MM.1S (cell line): ENCODE measurements around the gene MCM9.

ENCODE experiments used
- DNase-seq: peaks from one replicate; pipeline ENCODE4 v3.0.0-alpha.2; 2015
- H2AFZ ChIP-seq: fragments of 300-600 bp; sonication (generic); 2 replicates; pipeline ENCODE4 v1.6.0; 2016; ENCODE audit warnings: antibody characterized with exemption, low read length
- H3F3A ChIP-seq: fragments of 300-600 bp; sonication (generic); 2 replicates; pipeline ENCODE4 v1.6.1; 2016; ENCODE audit warnings: mild to moderate bottlenecking, antibody characterized with exemption, low read length, moderate library complexity, mixed read lengths; ENCODE audit not compliant: insufficient read depth
- H3K27ac ChIP-seq: fragments of 300-600 bp; sonication (generic); 2 replicates; pipeline ENCODE4 v1.5.1; 2016; ENCODE audit warnings: mild to moderate bottlenecking, low read length
- H3K27me3 ChIP-seq: fragments of 300-600 bp; sonication (generic); replicated peaks from 2 replicates; pipeline ENCODE4 v1.6.0; 2016; ENCODE audit warnings: low read length; ENCODE audit not compliant: insufficient read depth
- H3K36me3 ChIP-seq: fragments of 300-600 bp; sonication (generic); replicated peaks from 2 replicates; pipeline ENCODE4 v1.6.1; 2016; ENCODE audit warnings: mild to moderate bottlenecking, low read length, mixed read lengths; ENCODE audit not compliant: insufficient read depth
- H3K4me1 ChIP-seq: fragments of 300-600 bp; sonication (generic); 2 replicates; pipeline ENCODE4 v1.6.1; 2016; ENCODE audit warnings: low read length, mixed read lengths
- H3K4me2 ChIP-seq: fragments of 300-600 bp; sonication (generic); 2 replicates; pipeline ENCODE4 v1.6.0; 2016; ENCODE audit warnings: low read depth, low read length
- H3K4me3 ChIP-seq: fragments of 300-600 bp; sonication (generic); 2 replicates; pipeline ENCODE4 v1.5.1; 2016; ENCODE audit warnings: low read length, mixed read lengths
- H3K79me2 ChIP-seq: fragments of 300-600 bp; sonication (generic); 2 replicates; pipeline ENCODE4 v1.6.1; 2016; ENCODE audit warnings: mixed run types, low read length, mixed read lengths
- H3K9ac ChIP-seq: fragments of 300-600 bp; sonication (generic); 2 replicates; pipeline ENCODE4 v1.6.1; 2016; ENCODE audit warnings: low read length, mixed read lengths
- H3K9me2 ChIP-seq: fragments of 300-600 bp; sonication (generic); replicated peaks from 2 replicates; pipeline ENCODE4 v1.6.1; 2016; ENCODE audit warnings: mild to moderate bottlenecking, low read length, mixed read lengths; ENCODE audit not compliant: insufficient read depth
- H3K9me3 ChIP-seq: fragments of 300-600 bp; sonication (generic); replicated peaks from 2 replicates; pipeline ENCODE4 v1.6.1; 2016; ENCODE audit warnings: mild to moderate bottlenecking, low read length, mixed read lengths; ENCODE audit not compliant: insufficient read depth
- H4K20me1 ChIP-seq: fragments of 300-600 bp; sonication (generic); 2 replicates; pipeline ENCODE4 v1.6.1; 2016; ENCODE audit warnings: mild to moderate bottlenecking, low read length, moderate library complexity, mixed read lengths; ENCODE audit not compliant: insufficient read depth
- CTCF ChIP-seq: fragments of 300-600 bp; sonication (generic); IDR thresholded peaks from 2 replicates; pipeline ENCODE4 v1.5.1; 2016; ENCODE audit warnings: antibody characterized with exemption, low read length, mixed read lengths
- EZH2 ChIP-seq: fragments of 300-600 bp; sonication (generic); optimal IDR thresholded peaks from 2 replicates; pipeline ENCODE3; 2017; ENCODE audit warnings: low read depth, mild to moderate bottlenecking, antibody characterized with exemption, low read length, mixed read lengths
- EZH2phosphoT487 ChIP-seq: fragments of 300-600 bp; sonication (generic); IDR thresholded peaks from 2 replicates; pipeline ENCODE4 v1.6.1; 2018; ENCODE audit warnings: antibody characterized with exemption, low read length

The MCM9 gene

GRCh38 chr6:118967239-118967638 is 32.3 kb upstream of the MCM9 start:
- DNase-seq = no peak
- H2AFZ ChIP-seq = no peak overlapping the region
- TF ChIP-seq EZH2 = no peak
- TF ChIP-seq CTCF = no peak
- TF ChIP-seq EZH2phosphoT487 = no peak

DNA sequence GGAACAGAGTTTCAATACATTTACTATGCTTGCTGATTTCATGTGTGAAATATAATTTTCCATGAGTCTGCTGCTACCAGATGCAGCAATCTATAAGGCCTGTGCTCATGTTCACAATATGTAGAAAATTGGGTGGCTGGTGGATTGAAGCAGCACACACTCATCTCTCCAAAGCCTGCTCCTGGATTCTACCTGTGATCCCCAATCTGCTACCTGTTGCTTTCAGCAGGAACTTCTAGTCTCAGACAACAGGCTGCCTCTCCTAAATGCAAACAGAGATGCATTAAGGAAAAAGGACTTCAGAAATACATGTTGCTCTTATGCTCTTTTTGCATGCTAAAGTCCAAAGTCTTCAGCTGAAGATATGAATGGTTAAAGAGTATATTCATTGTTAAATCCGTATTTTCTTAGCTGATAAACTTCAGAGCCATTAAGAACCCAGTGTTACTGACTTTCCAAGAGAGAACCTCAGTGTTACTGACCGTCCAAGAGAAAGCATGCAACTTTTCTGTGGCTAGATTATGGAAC is 30.9 kb upstream of the MCM9 start:
- Histone ChIP-seq H3K27me3 (no peaks in the 10 kb centered on the region), H3K4me3 (no peak overlapping the region), H3K4me2 (no peak overlapping the region), H3K4me1 (peaks cover 7% of the 10 kb centered on the region), H3K36me3 (no peaks in the 10 kb centered on the region), H3K9me2 (no peaks in the 10 kb centered on the region), H3K27ac (no peak overlapping the region), H2AFZ (no peak overlapping the region), H3K9ac (no peak overlapping the region), H3F3A (no peaks in the 10 kb centered on the region), H3K79me2 (no peaks in the 10 kb centered on the region), H4K20me1 (no peaks in the 10 kb centered on the region), H3K9me3 (no peaks in the 10 kb centered on the region)
- no peak for DNase-seq
- TF ChIP-seq EZH2phosphoT487 (no peak), EZH2 (no peak), CTCF (no peak)

More at GRCh38 chr6:118967239-118967638, 32.3 kb upstream of the MCM9 start:
- Histone ChIP-seq H3F3A (no peaks in the 10 kb centered on the region), H3K27ac (no peak overlapping the region), H3K9me3 (no peaks in the 10 kb centered on the region), H3K79me2 (no peaks in the 10 kb centered on the region), H3K9me2 (no peaks in the 10 kb centered on the region), H4K20me1 (no peaks in the 10 kb centered on the region), H3K9ac (no peak overlapping the region), H3K36me3 (no peaks in the 10 kb centered on the region), H3K4me1 (peaks cover 7% of the 10 kb centered on the region), H3K4me2 (peak overlapping the region; percentile 22; the same call in 1 of the 2 replicates), H3K27me3 (no peaks in the 10 kb centered on the region), H3K4me3 (no peak overlapping the region)

DNA sequence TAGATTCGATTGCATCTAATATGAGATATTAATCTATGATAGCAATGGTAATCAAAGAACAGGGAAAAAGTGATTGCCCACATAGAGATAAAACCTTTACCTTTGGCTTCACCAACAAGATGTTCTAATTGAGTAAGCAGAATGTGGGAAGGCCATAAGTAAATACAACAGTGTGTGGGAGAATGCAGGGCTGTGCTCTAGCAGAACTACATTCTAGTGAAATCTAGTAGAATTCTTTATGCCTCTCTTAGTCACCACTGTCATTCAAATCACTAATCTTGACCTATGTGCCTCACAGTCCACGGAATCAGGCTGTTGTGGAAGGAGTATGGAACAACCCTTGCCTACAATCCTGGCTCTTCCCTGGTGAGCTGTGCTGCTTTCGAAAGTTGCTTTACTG is 30.4 kb upstream of the MCM9 start:
- Histone ChIP-seq H3K4me1 (peaks cover 7% of the 10 kb centered on the region), H3F3A (no peaks in the 10 kb centered on the region), H3K27ac (no peak overlapping the region), H4K20me1 (no peaks in the 10 kb centered on the region), H3K9me3 (no peaks in the 10 kb centered on the region), H3K36me3 (no peaks in the 10 kb centered on the region), H3K79me2 (no peaks in the 10 kb centered on the region), H3K27me3 (no peaks in the 10 kb centered on the region), H3K9ac (no peak overlapping the region), H3K9me2 (no peaks in the 10 kb centered on the region), H3K4me2 (no peak overlapping the region), H2AFZ (no peak overlapping the region), H3K4me3 (no peak overlapping the region)
- no peak for DNase-seq
- TF ChIP-seq EZH2phosphoT487 (no peak), CTCF (no peak), EZH2 (no peak)
